Gastrocnemius medialis (tissue), 4 donors: ENCODE results near the gene PKHD1. TPM values are rescaled to one million over a fixed set of nuclear protein-coding genes. Genes with fewer than 3 reads are reported as not detected.

Experiments
- ATAC-seq, 2 donors: fragments of 150-250 bp; one replicate each; pipeline ENCODE4 v1.9.1; 2016
- DNase-seq, 2 donors: peaks; one replicate each; pipeline ENCODE4 v3.0.0-alpha.2; 2019
- H3K27ac ChIP-seq, 4 donors: fragments of 200-600 bp; sonication (generic); 1 replicate in 1 of 4; 2 replicates in 3 of 4; pipeline ENCODE4 v1.5.1; 2016 to 2018; ENCODE audit warnings: mild to moderate bottlenecking in 2 of 4, moderate library complexity in 1 of 4
- H3K27me3 ChIP-seq, 3 donors: fragments of 200-600 bp; sonication (generic) in 2 of 3; 1 replicate in 1 of 3; 2 replicates in 2 of 3; pipeline versions ENCODE4 v1.5.1 to v1.6.0; 2016 to 2019; ENCODE audit warnings: mild to moderate bottlenecking in 1 of 3, moderate library complexity in 1 of 3
- H3K36me3 ChIP-seq, 2 donors: fragments of 200-600 bp; sonication (generic) in 1 of 2; one replicate each; pipeline ENCODE4 v1.5.1; 2017 to 2018
- H3K4me1 ChIP-seq, 2 donors: fragments of 200-600 bp; sonication (generic) in 1 of 2; one replicate each; pipeline ENCODE4 v1.5.1; 2016 to 2017; ENCODE audit warnings: mild to moderate bottlenecking in 2 of 2
- H3K4me3 ChIP-seq, 4 donors: fragments of 200-600 bp; sonication (generic) in 3 of 4; 1 replicate in 1 of 4; 2 replicates in 3 of 4; pipeline ENCODE4 v1.5.1; 2016 to 2019; ENCODE audit warnings: mild to moderate bottlenecking in 2 of 4
- H3K9me3 ChIP-seq, 3 donors: fragments of 200-600 bp; sonication (generic) in 2 of 3; 1 replicate in 1 of 3; 2 replicates in 2 of 3; pipeline ENCODE4 v1.5.1; 2016 to 2019
- POLR2A ChIP-seq, 2 donors: fragments of 450-650 bp; IDR thresholded peaks; one replicate each; pipeline ENCODE4 v1.6.1; 2017; ENCODE audit warnings: antibody characterized with exemption in 2 of 2, mild to moderate bottlenecking in 2 of 2, moderate library complexity in 2 of 2
- in situ Hi-C, 4 donors: fragments of 200-750 bp; cut with MboI; loops; one replicate each; pipeline versions ENCODE4 v1.15.0 to v1.8.0; 2017; ENCODE audit warnings: low sequenced_read_pairs in 4 of 4
- intact Hi-C: fragments of 100-400 bp; cut with DNase I; formaldehyde crosslinking; loops from one replicate; pipeline ENCODE4 v1.15.1; 2023; ENCODE audit warnings: low total_unique reads
- total RNA-seq, 4 donors: library from RNA; depleted of rRNA; stranded (reverse); fragments of >200 nt; gene quantifications; one replicate each; pipeline versions ENCODE4 v1.1.0 to v1.2.3, GENCODE V29; 2016
- TF ChIP-seq, protein P1 (sequence below), 5 experiments: fragments of 450-650 bp in 3 of 5; fragments of 200-600 bp in 2 of 5; sonication (generic) in 2 of 5; IDR thresholded peaks in 4 of 5; conservative IDR thresholded peaks in 1 of 5; 1 replicate in 4 of 5; 2 replicates in 1 of 5; pipeline ENCODE4 v1.5.1; 2016 to 2019; ENCODE audit warnings: antibody characterized with exemption in 5 of 5, mild to moderate bottlenecking in 3 of 5, moderate library complexity in 3 of 5

PKHD1 gene
- total RNA-seq, 4 donors from 2014 or later = 0.02 to 0.05 (median 0.02) TPM; not detected in 1

GRCh38 chr6:51608383-51608782, 479.0 kb downstream of the PKHD1 start:
- ATAC-seq (no peak), DNase-seq (no peak)
- no peak overlapping the region for H3K4me3 ChIP-seq
- in situ Hi-C loops = no loop called here
- no peaks in the 10 kb centered on the region for H3K9me3 ChIP-seq
- intact Hi-C loops = no loop called here
- no peaks in the 10 kb centered on the region for H3K36me3 ChIP-seq
- no peaks in the 10 kb centered on the region for H3K4me1 ChIP-seq
- H3K27me3 ChIP-seq = no peaks in the 10 kb centered on the region
- TF ChIP-seq, protein P1, sequence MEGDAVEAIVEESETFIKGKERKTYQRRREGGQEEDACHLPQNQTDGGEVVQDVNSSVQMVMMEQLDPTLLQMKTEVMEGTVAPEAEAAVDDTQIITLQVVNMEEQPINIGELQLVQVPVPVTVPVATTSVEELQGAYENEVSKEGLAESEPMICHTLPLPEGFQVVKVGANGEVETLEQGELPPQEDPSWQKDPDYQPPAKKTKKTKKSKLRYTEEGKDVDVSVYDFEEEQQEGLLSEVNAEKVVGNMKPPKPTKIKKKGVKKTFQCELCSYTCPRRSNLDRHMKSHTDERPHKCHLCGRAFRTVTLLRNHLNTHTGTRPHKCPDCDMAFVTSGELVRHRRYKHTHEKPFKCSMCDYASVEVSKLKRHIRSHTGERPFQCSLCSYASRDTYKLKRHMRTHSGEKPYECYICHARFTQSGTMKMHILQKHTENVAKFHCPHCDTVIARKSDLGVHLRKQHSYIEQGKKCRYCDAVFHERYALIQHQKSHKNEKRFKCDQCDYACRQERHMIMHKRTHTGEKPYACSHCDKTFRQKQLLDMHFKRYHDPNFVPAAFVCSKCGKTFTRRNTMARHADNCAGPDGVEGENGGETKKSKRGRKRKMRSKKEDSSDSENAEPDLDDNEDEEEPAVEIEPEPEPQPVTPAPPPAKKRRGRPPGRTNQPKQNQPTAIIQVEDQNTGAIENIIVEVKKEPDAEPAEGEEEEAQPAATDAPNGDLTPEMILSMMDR (IDR thresholded peaks at IDR 0.05 in 4 of 5, conservative IDR thresholded peaks at IDR 0.05 in 1 of 5) = no peak
- TF ChIP-seq POLR2A (IDR thresholded peaks at IDR 0.05) = no peak
- no peak overlapping the region for H3K27ac ChIP-seq

DNA sequence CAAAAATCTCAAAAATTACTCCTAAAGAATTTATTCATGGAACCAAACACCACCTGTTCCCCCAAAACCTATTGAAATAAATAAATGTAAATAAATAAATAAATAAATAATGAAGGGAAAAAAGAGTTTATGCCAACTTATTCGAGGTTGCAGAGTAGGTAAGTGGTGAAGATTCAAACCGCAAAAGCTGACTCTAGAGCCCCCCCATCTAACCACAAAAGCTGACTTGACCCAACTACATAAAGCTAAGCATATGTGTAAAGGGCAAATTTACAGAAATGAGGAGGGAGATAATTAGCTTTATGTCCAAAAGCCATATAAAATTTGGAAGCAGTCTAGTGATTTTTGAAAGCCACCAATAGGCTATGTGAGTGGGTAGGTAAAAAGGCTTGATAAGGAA, 486.9 kb downstream of the PKHD1 start:
- DNase-seq (no peak), ATAC-seq (no peak)
- Histone ChIP-seq H3K9me3 (no peaks in the 10 kb centered on the region), H3K4me1 (no peaks in the 10 kb centered on the region), H3K4me3 (no peak overlapping the region), H3K27me3 (no peaks in the 10 kb centered on the region), H3K36me3 (no peaks in the 10 kb centered on the region), H3K27ac (no peak overlapping the region)
- no peak for TF ChIP-seq POLR2A (IDR thresholded peaks at IDR 0.05)
- TF ChIP-seq, protein P1 (IDR thresholded peaks at IDR 0.05 in 4 of 5, conservative IDR thresholded peaks at IDR 0.05 in 1 of 5) = no peak
- intact Hi-C loops (no loop called here), in situ Hi-C loops (no loop called here)

GRCh38 chr6:51598171-51598570, 489.2 kb downstream of the PKHD1 start:
- in situ Hi-C loops (no loop called here), intact Hi-C loops (no loop called here)
- ATAC-seq (no peak), DNase-seq (no peak)
- no peak overlapping the region for H3K27ac ChIP-seq
- TF ChIP-seq, protein P1 (IDR thresholded peaks at IDR 0.05 in 4 of 5, conservative IDR thresholded peaks at IDR 0.05 in 1 of 5) = no peak
- no peak for TF ChIP-seq POLR2A (IDR thresholded peaks at IDR 0.05)
- no peak overlapping the region for H3K4me3 ChIP-seq
- no peaks in the 10 kb centered on the region for H3K4me1 ChIP-seq
- no peaks in the 10 kb centered on the region for H3K36me3 ChIP-seq
- no peaks in the 10 kb centered on the region for H3K9me3 ChIP-seq
- no peaks in the 10 kb centered on the region for H3K27me3 ChIP-seq

- H3K4me3 ChIP-seq = no peak overlapping the region
- H3K36me3 ChIP-seq = no peaks in the 10 kb centered on the region
- H3K4me1 ChIP-seq = no peaks in the 10 kb centered on the region
- intact Hi-C loops (no loop called here), in situ Hi-C loops (no loop called here)
- H3K9me3 ChIP-seq = no peaks in the 10 kb centered on the region
- H3K27ac ChIP-seq = no peak overlapping the region
- no peak for DNase-seq
- no peak for ATAC-seq
- TF ChIP-seq, protein P1 (IDR thresholded peaks at IDR 0.05 in 4 of 5, conservative IDR thresholded peaks at IDR 0.05 in 1 of 5) = no peak
- no peak for TF ChIP-seq POLR2A (IDR thresholded peaks at IDR 0.05)
- no peaks in the 10 kb centered on the region for H3K27me3 ChIP-seq
Measured at GRCh38 chr6:51594981-51595380, 492.4 kb downstream of the PKHD1 start.

DNA sequence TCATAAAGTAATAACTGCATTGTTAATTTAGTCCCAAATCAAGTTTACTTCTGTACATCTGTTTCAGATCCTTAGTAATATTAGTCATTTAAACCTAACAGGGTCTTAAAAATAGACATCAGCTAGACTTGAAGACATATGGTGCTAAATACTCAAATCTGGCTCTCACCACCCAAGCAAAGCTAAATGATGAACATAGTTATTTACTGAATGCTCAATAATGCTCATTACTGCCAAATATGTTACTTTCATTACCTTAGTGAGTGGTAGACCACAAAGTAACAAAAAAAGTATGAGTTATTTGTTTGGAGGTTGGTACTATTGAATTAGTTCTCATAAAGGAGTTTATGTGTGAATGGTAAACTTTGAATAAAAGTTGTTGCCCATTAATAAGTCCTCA, 502.1 kb downstream of the PKHD1 start:
- H3K27ac ChIP-seq = no peak overlapping the region
- DNase-seq (no peak), ATAC-seq (no peak)
- H3K4me1 ChIP-seq = no peaks in the 10 kb centered on the region
- no peaks in the 10 kb centered on the region for H3K36me3 ChIP-seq
- TF ChIP-seq POLR2A (IDR thresholded peaks at IDR 0.05) = no peak
- TF ChIP-seq, protein P1 (IDR thresholded peaks at IDR 0.05 in 4 of 5, conservative IDR thresholded peaks at IDR 0.05 in 1 of 5) = no peak
- H3K4me3 ChIP-seq = no peak overlapping the region
- intact Hi-C loops (no loop called here), in situ Hi-C loops (no loop called here)
- H3K9me3 ChIP-seq = no peaks in the 10 kb centered on the region
- no peaks in the 10 kb centered on the region for H3K27me3 ChIP-seq
